Measurements from ENCODE around the gene RPUSD3. TPM values are rescaled to one million over a fixed set of nuclear protein-coding genes. Genes with fewer than 3 reads are reported as not detected.

Gene RPUSD3
- total and polyA plus RNA-seq, 9 of the 15 experiments (the other 6 are each of a cell fraction or from before 2014, with no cell fraction given), result 13.8 to 99.0 (median 59.3) TPM

GRCh38 chr3:9792405-9793160, 51.2 kb downstream of the RPUSD3 start, which contains the start of the genes ARPC4 and TADA3 (continued):
- no peak for TF ChIP-seq ZNF518B (CRISPR knock-in tag; IDR thresholded peaks at IDR 0.05)
- no peak for TF ChIP-seq KHSRP (IDR thresholded peaks at IDR 0.05)
- peak; percentile 39; the same call in 1 of the 2 replicates for TF ChIP-seq ARID1B (IDR thresholded peaks at IDR 0.05)
- TF ChIP-seq ETS2 (tag; IDR thresholded peaks at IDR 0.05; ENCODE audit: borderline replicate concordance, poor library complexity, severe bottlenecking), result no peak
- no peak for TF ChIP-seq TCF15 (CRISPR knock-in tag; IDR thresholded peaks at IDR 0.05)
- TF ChIP-seq MITF (IDR thresholded peaks at IDR 0.05), result no peak
- no peak for TF ChIP-seq DMBX1 (CRISPR knock-in tag; IDR thresholded peaks at IDR 0.05; ENCODE audit: borderline replicate concordance)
- TF ChIP-seq BRF1 (IDR thresholded peaks at IDR 0.05; ENCODE audit: borderline replicate concordance, extremely low read depth, insufficient read length), result no peak
- no peak for TF ChIP-seq ZNF212 (CRISPR knock-in tag; IDR thresholded peaks at IDR 0.05)
- no peak for TF ChIP-seq NFRKB (IDR thresholded peaks at IDR 0.05; ENCODE audit: low read depth)
- TF ChIP-seq SIX5 (IDR thresholded peaks at IDR 0.05; ENCODE audit: borderline replicate concordance in 1 of 2, insufficient read depth in 1 of 2, low read depth in 1 of 2, low read length in 2 of 2), result peak; percentile 31 to 54; a peak in 2 of 4 replicates
- TF ChIP-seq RHOXF2B (CRISPR knock-in tag; conservative IDR thresholded peaks at IDR 0.05), result no peak
- no peak for TF ChIP-seq MCM5 (IDR thresholded peaks at IDR 0.05; ENCODE audit: low read depth)
- TF ChIP-seq CBX2 (IDR thresholded peaks at IDR 0.05; ENCODE audit: insufficient read depth, low read length, poor library complexity, severe bottlenecking), result no peak
- TF ChIP-seq FOXM1 (IDR thresholded peaks at IDR 0.05; ENCODE audit: low read depth), result peak; percentile 64; the same call in 1 of the 2 replicates
- no peak for TF ChIP-seq FOXM1 (CRISPR knock-in tag; IDR thresholded peaks at IDR 0.05; ENCODE audit: low read depth)
- TF ChIP-seq DEAF1 (CRISPR knock-in tag; IDR thresholded peaks at IDR 0.05), result peak; percentile 45; the same call in 1 of the 2 replicates
- no peak for TF ChIP-seq PHTF2 (CRISPR knock-in tag; IDR thresholded peaks at IDR 0.05)
- no peak for TF ChIP-seq LEF1 (IDR thresholded peaks at IDR 0.05)
- TF ChIP-seq KLF16 (IDR thresholded peaks at IDR 0.05), result no peak

All from K562 (cell line).